OCI-LY1 (cell line): ENCODE results near the gene ULK4.

Source experiments
- EZH2 ChIP-seq: fragments of 200-600 bp; sonication (generic), shearing (Covaris generic); IDR thresholded peaks from 2 replicates; pipeline ENCODE4 v1.8.0; 2017; ENCODE audit warnings: borderline replicate concordance, mixed run types, mild to moderate bottlenecking, antibody characterized with exemption, low read length, moderate library complexity, mixed read lengths
- TF ChIP-seq, protein P1 (sequence below): fragments of 200-600 bp; sonication (generic), shearing (Covaris generic); IDR thresholded peaks from 2 replicates; pipeline ENCODE4 v1.5.1; 2017; ENCODE audit warnings: mild to moderate bottlenecking, antibody characterized with exemption, low read length, moderate library complexity, mixed read lengths

- TF ChIP-seq, protein P1, sequence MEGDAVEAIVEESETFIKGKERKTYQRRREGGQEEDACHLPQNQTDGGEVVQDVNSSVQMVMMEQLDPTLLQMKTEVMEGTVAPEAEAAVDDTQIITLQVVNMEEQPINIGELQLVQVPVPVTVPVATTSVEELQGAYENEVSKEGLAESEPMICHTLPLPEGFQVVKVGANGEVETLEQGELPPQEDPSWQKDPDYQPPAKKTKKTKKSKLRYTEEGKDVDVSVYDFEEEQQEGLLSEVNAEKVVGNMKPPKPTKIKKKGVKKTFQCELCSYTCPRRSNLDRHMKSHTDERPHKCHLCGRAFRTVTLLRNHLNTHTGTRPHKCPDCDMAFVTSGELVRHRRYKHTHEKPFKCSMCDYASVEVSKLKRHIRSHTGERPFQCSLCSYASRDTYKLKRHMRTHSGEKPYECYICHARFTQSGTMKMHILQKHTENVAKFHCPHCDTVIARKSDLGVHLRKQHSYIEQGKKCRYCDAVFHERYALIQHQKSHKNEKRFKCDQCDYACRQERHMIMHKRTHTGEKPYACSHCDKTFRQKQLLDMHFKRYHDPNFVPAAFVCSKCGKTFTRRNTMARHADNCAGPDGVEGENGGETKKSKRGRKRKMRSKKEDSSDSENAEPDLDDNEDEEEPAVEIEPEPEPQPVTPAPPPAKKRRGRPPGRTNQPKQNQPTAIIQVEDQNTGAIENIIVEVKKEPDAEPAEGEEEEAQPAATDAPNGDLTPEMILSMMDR, result no peak
- no peak for TF ChIP-seq EZH2
Observed at GRCh38 chr3:42009456-42009855, 47.6 kb upstream of the ULK4 start.
